NCI-H446 (cell line): ENCODE measurements around the gene LIMS3.
"Not testable (repeated sequence)": the region's sequence is repeated elsewhere in the genome, so short reads cannot be mapped to it uniquely, and the experiment has no call there.

ENCODE experiments used
- DNase-seq, 2 experiments: peaks; one replicate each; lab custom pipeline; 2025; lab: John Stamatoyannopoulos, UW

Gene LIMS3

GRCh38 chr2:109898462-109899336 is at the start of gene LIMS3:
TSS of gene LIMS3 (plus strand) at chr2:109898688. CDS start at chr2:109898729, 41 bp downstream.
- DNase-seq: not testable (repeated sequence)

GRCh38 chr2:109871129-109871751 is 27.2 kb upstream of the LIMS3 start:
- not testable (repeated sequence) for DNase-seq

- DNase-seq: not testable (repeated sequence)
These were observed 21.9 kb upstream of the LIMS3 start for GRCh38 chr2:109876625-109877024.

GRCh38 chr2:109882112-109882511 is 16.4 kb upstream of the LIMS3 start:
- not testable (repeated sequence) for DNase-seq

GRCh38 chr2:109888414-109888813 is 10.1 kb upstream of the LIMS3 start:
- DNase-seq: not testable (repeated sequence)

- DNase-seq: not testable (repeated sequence)
These were observed 8.6 kb upstream of the LIMS3 start for GRCh38 chr2:109889909-109890308.

- not testable (repeated sequence) for DNase-seq
These were observed 7.5 kb upstream of the LIMS3 start for GRCh38 chr2:109891024-109891423.

GRCh38 chr2:109893736-109894135 is 4.8 kb upstream of the LIMS3 start:
- not testable (repeated sequence) for DNase-seq

GRCh38 chr2:109894141-109894540 is 4.3 kb upstream of the LIMS3 start:
- DNase-seq: not testable (repeated sequence)

GRCh38 chr2:109895090-109895869 is 3.2 kb upstream of the LIMS3 start:
- DNase-seq: not testable (repeated sequence)

- DNase-seq: not testable (repeated sequence)
These were observed 2.3 kb upstream of the LIMS3 start for GRCh38 chr2:109896212-109896611.

GRCh38 chr2:109897769-109898461 is 573 bp upstream of the LIMS3 start:
- DNase-seq: not testable (repeated sequence)

GRCh38 chr2:109905796-109906195 is 7.3 kb downstream of the LIMS3 start:
- not testable (repeated sequence) for DNase-seq

GRCh38 chr2:109908626-109909025 is 10.1 kb downstream of the LIMS3 start:
- not testable (repeated sequence) for DNase-seq

- DNase-seq: not testable (repeated sequence)
These were observed 12.3 kb downstream of the LIMS3 start for GRCh38 chr2:109910789-109911188.

- not testable (repeated sequence) for DNase-seq
These were observed 15.4 kb downstream of the LIMS3 start for GRCh38 chr2:109913911-109914310.

GRCh38 chr2:109914552-109914951 is 16.1 kb downstream of the LIMS3 start:
- not testable (repeated sequence) for DNase-seq

- DNase-seq: not testable (repeated sequence)
These were observed 17.3 kb downstream of the LIMS3 start for GRCh38 chr2:109915830-109916229.

- not testable (repeated sequence) for DNase-seq
These were observed 21.7 kb downstream of the LIMS3 start for GRCh38 chr2:109920162-109920561.

GRCh38 chr2:109921543-109922384 is 23.3 kb downstream of the LIMS3 start:
- DNase-seq: not testable (repeated sequence)

GRCh38 chr2:109924481-109924880 is 26.0 kb downstream of the LIMS3 start:
- not testable (repeated sequence) for DNase-seq
